K562 (cell line): ENCODE results near the gene GANAB. TPM values are rescaled to one million over a fixed set of nuclear protein-coding genes. Genes with fewer than 3 reads are reported as not detected.

ENCODE experiments used
- ATAC-seq: fragments of 200-7000 bp; cut with Tn5 transposase; 3 replicates; pipeline ENCODE4 v1.9.1; 2020; ENCODE audit warnings: moderate library complexity
- BruUV-seq: library from RNA; stranded (reverse); fragments of 400-500 nt; replicated peaks from 2 replicates; lab custom pipeline; 2021; lab: Mats Ljungman, UMichigan
- CTCF ChIA-PET: fragments of 300-600 bp; formaldehyde crosslinking; extraction: SDS; loops from one replicate; lab custom pipeline; 2021; ENCODE audit warnings: low intra/inter-chr PET ratio; lab: Yijun Ruan, JAX
- POLR2A ChIA-PET: fragments of 300-600, 350-650 bp; sonication (Branson Sonifier 250); formaldehyde crosslinking; extraction: SDS; loops from one replicate; lab custom pipeline; 2021; ENCODE audit warnings: antibody characterized with exemption, inconsistent platforms; lab: Yijun Ruan, JAX
- DNase-seq, 4 experiments: peaks; one replicate each; pipeline versions ENCODE4 v3.0.0 to v3.0.0-alpha.2; 2011 to 2018; ENCODE audit warnings: low spot score in 3 of 4, mixed read lengths in 3 of 4; ENCODE audit errors: extremely low read depth in 1 of 4
- FAIRE-seq: peaks from 2 replicates; lab custom pipeline; 2011; peaks lifted over from hg19 to GRCh38; lab: Jason Lieb, UNC
- H2AFZ ChIP-seq: 2 replicates; pipeline ENCODE4 v1.6.0; 2011; ENCODE audit warnings: low read depth, low read length, control low read depth, inconsistent platforms
- H3K27ac ChIP-seq: fragments of 200-600 bp; 3 replicates; pipeline ENCODE4 v1.8.0; 2011; ENCODE audit warnings: low read depth, mild to moderate bottlenecking, control low read depth, inconsistent platforms, low read length, moderate library complexity, mixed read lengths; ENCODE audit errors: extremely low read depth
- H3K27me3 ChIP-seq, 2 experiments: fragments of 300-600 bp in 1 of 2; 2 replicates in 1 of 2; 3 replicates in 1 of 2; pipeline versions ENCODE4 v1.6.0 to v1.8.0; 2011; ENCODE audit warnings: inconsistent platforms in 2 of 2, low read length in 2 of 2, mild to moderate bottlenecking in 1 of 2, mixed read lengths in 1 of 2, moderate library complexity in 1 of 2; ENCODE audit not compliant: control insufficient read depth in 2 of 2, insufficient read depth in 2 of 2
- H3K36me3 ChIP-seq: fragments of 300-600 bp; 3 replicates; pipeline ENCODE4 v1.8.0; 2011; ENCODE audit warnings: mild to moderate bottlenecking, low read length, inconsistent platforms; ENCODE audit not compliant: control insufficient read depth, insufficient read depth
- H3K4me1 ChIP-seq, 2 experiments: fragments of 200-600 bp in 1 of 2; replicated peaks in 1 of 2; 2 replicates in 1 of 2; 3 replicates in 1 of 2; pipeline versions ENCODE4 v1.5.1 to v1.8.0; 2011; ENCODE audit warnings: inconsistent platforms in 2 of 2, low read length in 2 of 2, mild to moderate bottlenecking in 1 of 2, mixed read lengths in 1 of 2, moderate library complexity in 1 of 2; ENCODE audit not compliant: control insufficient read depth in 2 of 2, insufficient read depth in 2 of 2
- H3K4me2 ChIP-seq: 2 replicates; pipeline ENCODE4 v1.6.1; 2011; ENCODE audit warnings: low read length, control low read depth, inconsistent platforms, mixed read lengths; ENCODE audit not compliant: insufficient read depth
- H3K4me3 ChIP-seq: fragments of 200-600 bp; sonication (generic), shearing (Covaris generic); 2 replicates; pipeline ENCODE4 v1.5.1; 2016; ENCODE audit warnings: control low read depth, inconsistent platforms
- H3K79me2 ChIP-seq: fragments of 200-600 bp; 3 replicates; pipeline ENCODE4 v1.8.0; 2011; ENCODE audit warnings: low read length, inconsistent platforms; ENCODE audit not compliant: control insufficient read depth, insufficient read depth
- H3K9ac ChIP-seq, 2 experiments: 2 replicates each; pipeline versions ENCODE4 v1.6.0 to v1.6.1; 2011; ENCODE audit warnings: low read depth in 2 of 2, low read length in 2 of 2, control low read depth in 1 of 2, inconsistent platforms in 1 of 2, mild to moderate bottlenecking in 1 of 2, mixed read lengths in 1 of 2; ENCODE audit not compliant: insufficient read depth in 1 of 2
- H3K9me1 ChIP-seq: one replicate; pipeline ENCODE4 v1.6.0; 2011; ENCODE audit warnings: inconsistent platforms, mild to moderate bottlenecking, low read length, moderate library complexity; ENCODE audit not compliant: control insufficient read depth, insufficient read depth
- H3K9me3 ChIP-seq: replicated peaks from 2 replicates; pipeline ENCODE4 v1.5.1; 2011; ENCODE audit warnings: low read depth, low read length, inconsistent platforms; ENCODE audit not compliant: control insufficient read depth, insufficient read depth
- H4K20me1 ChIP-seq: replicated peaks from 2 replicates; pipeline ENCODE4 v1.6.1; 2011; ENCODE audit warnings: low read length, inconsistent platforms, mixed read lengths; ENCODE audit not compliant: control insufficient read depth, insufficient read depth
- DACH1 ChIP-seq: fragments of 450-650 bp; IDR thresholded peaks from 2 replicates; pipeline ENCODE4 v1.6.1; 2018; ENCODE audit not compliant: partially characterized antibody
- MEIS2 ChIP-seq: fragments of 450-650 bp; IDR thresholded peaks from 2 replicates; pipeline ENCODE4 v1.6.1; 2014; ENCODE audit warnings: mild to moderate bottlenecking; ENCODE audit not compliant: partially characterized antibody
- PBX2 ChIP-seq, 2 experiments: IDR thresholded peaks in 1 of 2; conservative IDR thresholded peaks in 1 of 2; 2 replicates each; pipeline ENCODE4 v1.6.1; 2016; ENCODE audit warnings: low read depth in 2 of 2, mild to moderate bottlenecking in 1 of 2, missing compliant biosample characterization in 1 of 2, missing genetic modification characterization in 1 of 2, moderate library complexity in 1 of 2
- RAD51 ChIP-seq: fragments of 450-650 bp; IDR thresholded peaks from 2 replicates; pipeline ENCODE4 v1.7.1; 2016; ENCODE audit warnings: low read depth, mild to moderate bottlenecking, borderline replicate concordance
- ZBTB7A ChIP-seq: IDR thresholded peaks from 2 replicates; pipeline ENCODE4 v1.6.1; 2011; ENCODE audit warnings: low read depth, mild to moderate bottlenecking, low read length, moderate library complexity, borderline replicate concordance; ENCODE audit not compliant: control insufficient read depth
- ZNF24 ChIP-seq: fragments of 450-650 bp; IDR thresholded peaks from 2 replicates; pipeline ENCODE4 v1.6.1; 2016
- ZNF586 ChIP-seq: fragments of 450-650 bp; formaldehyde crosslinking; conservative IDR thresholded peaks from 2 replicates; pipeline ENCODE4 v1.4.0; 2020; ENCODE audit warnings: mild to moderate bottlenecking, moderate library complexity
- WGBS: fragments of 100-300 bp; shearing (Covaris generic); methylation state at CpG from one replicate; pipeline ENCODE4 v1.1.6; 2016; ENCODE audit warnings: low coverage, mixed read lengths; ENCODE audit not compliant: insufficient coverage; ENCODE audit errors: missing lambda C conversion rate; 5-methylcytosine and 5-hydroxymethylcytosine counted together
- in situ Hi-C: fragments of 300-500 bp; cut with MboI; formaldehyde crosslinking; loops from 4 replicates; pipeline ENCODE4 v1.15.0; 2018; ENCODE audit warnings: inconsistent platforms, mixed read lengths
- intact Hi-C: fragments of 100-400 bp; cut with micrococcal nuclease; formaldehyde crosslinking; loops from 2 replicates; pipeline ENCODE4 v1.14.2; 2022
- polyA plus RNA-seq, 8 experiments: library from polyadenylated mRNA; depleted of rRNA in 4 of 8; stranded (reverse) in 5 of 8; unstranded in 3 of 8; fragments of >200 nt; fragmentation: Nextera tagmentation in 2 of 8; fragmentation: Illumina TruSeq in 1 of 8; extraction: Ambion mirVana in 2 of 8; extraction: Trizol in 1 of 8; gene quantifications; 2 replicates each; pipeline versions ENCODE4 v1.2.1 to v1.2.3, GENCODE V29; 2011 to 2014; ENCODE audit warnings: inconsistent platforms in 1 of 8, missing spikeins in 1 of 8
- total RNA-seq, 7 experiments: library from RNA; depleted of rRNA in 6 of 7; stranded (reverse); fragments of >200 nt in 6 of 7; fragmentation: Illumina TruSeq in 2 of 7; extraction: Trizol in 2 of 7; gene quantifications; 2 replicates each; pipeline versions ENCODE4 v1.2.1 to v1.2.3, GENCODE V29; 2011 to 2021; ENCODE audit warnings: low replicate concordance in 1 of 7
- TF ChIP-seq, protein P1 (sequence below): fragments of 250-450 bp; sonication (Bioruptor Pico); IDR thresholded peaks from 2 replicates; pipeline ENCODE4 v1.4.0; 2020
- TF ChIP-seq, protein P2 (sequence below): fragments of 450-650 bp; IDR thresholded peaks from 2 replicates; pipeline ENCODE4 v1.6.1; 2016

GANAB gene
- total and polyA plus RNA-seq, 9 of the 15 experiments (the other 6 are each of a cell fraction or from before 2014, with no cell fraction given): 6.5 to 284 (median 161) TPM

DNA sequence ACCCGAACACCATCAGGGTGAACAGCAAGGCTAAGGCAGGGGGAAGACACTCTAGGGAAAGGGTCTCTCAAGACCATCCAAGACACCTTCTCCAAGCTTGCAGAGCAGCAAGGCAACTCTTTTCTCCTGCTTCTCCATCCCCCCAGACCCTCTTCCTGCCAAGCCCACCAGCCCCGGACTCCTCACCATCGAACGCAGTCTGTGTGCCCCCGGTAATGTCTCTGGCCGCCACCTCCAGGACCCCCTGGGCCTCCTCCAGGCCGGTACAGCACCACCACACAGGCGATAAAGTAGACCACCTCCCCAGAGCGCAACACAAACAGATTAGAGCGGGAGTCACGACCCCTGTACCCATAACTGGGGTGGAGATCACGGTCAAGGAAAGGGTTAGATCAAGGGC lies 37.6 kb downstream of the GANAB start:
- in situ Hi-C loops (no loop called here), intact Hi-C loops (no loop called here)
- FAIRE-seq (no peak), DNase-seq (no peak), ATAC-seq (no peak)
- Histone ChIP-seq H3K4me3 (no peak overlapping the region), H3K27me3 (no peaks in the 10 kb centered on the region), H3K79me2 (peaks cover 25% of the 10 kb centered on the region), H4K20me1 (no peaks in the 10 kb centered on the region), H3K4me1 (peaks cover 15 to 56% of the 10 kb centered on the region in 2 experiments), H3K27ac (no peak overlapping the region), H3K9me1 (no peaks in the 10 kb centered on the region), H3K9ac (peak overlapping the region in 1 of 2 experiments; percentile 66; a peak in 1 of 4 replicates), H2AFZ (no peak overlapping the region), H3K9me3 (no peaks in the 10 kb centered on the region), H3K4me2 (no peak overlapping the region), H3K36me3 (peaks cover 66% of the 10 kb centered on the region; the same call in 2 of the 3 replicates)
- BruUV-seq: no TSS peak
- POLR2A ChIA-PET: interaction anchor here (0.5 to 2.0 kb wide), 4 partner anchors 13 to 116 kb away, joined by 3 to 6 read pairs (median 4); partner anchors contain the start of genes B3GAT3 and TUT1
- CTCF ChIA-PET: interaction anchor here (1.6 kb wide), 1 partner anchor 10 kb away, joined by 3 read pairs; no protein-coding TSS in a partner anchor
- WGBS: 91% methylated on average over 12 of the region's 12 CpGs
- TF ChIP-seq DACH1 (no peak), ZBTB7A (0 out of 2 replicates have a peak, but pooled peaks have one; percentile 16)

GRCh38 chr11:62607714-62608113 lies 38.7 kb downstream of the GANAB start:
- H3K9ac ChIP-seq: peak overlapping the region in 1 of 2 experiments; percentile 45; a peak in 1 of 4 replicates
- FAIRE-seq (peak; percentile 44), DNase-seq (peak in 1 of 4 experiments; percentile 44), ATAC-seq (no peak)
- BruUV-seq: no TSS peak
- no peaks in the 10 kb centered on the region for H3K9me1 ChIP-seq
- no peaks in the 10 kb centered on the region for H3K9me3 ChIP-seq
- no peak overlapping the region for H2AFZ ChIP-seq
- H3K79me2 ChIP-seq: peaks cover 27% of the 10 kb centered on the region
- WGBS: 46% methylated on average over 4 of the region's 4 CpGs
- ChIA-PET POLR2A (interaction anchor here (1.4 to 2.0 kb wide), 2 partner anchors 13 to 15 kb away, joined by 4 to 5 read pairs; no protein-coding TSS in a partner anchor), CTCF (interaction anchor here (1.6 kb wide), 1 partner anchor 9 kb away, joined by 3 read pairs; no protein-coding TSS in a partner anchor)
- peaks cover 77% of the 10 kb centered on the region; the same call in 2 of the 3 replicates for H3K36me3 ChIP-seq
- no peaks in the 10 kb centered on the region for H4K20me1 ChIP-seq
- no peak overlapping the region for H3K4me3 ChIP-seq
- no peak overlapping the region for H3K4me2 ChIP-seq
- H3K4me1 ChIP-seq: peaks cover 15 to 51% of the 10 kb centered on the region in 2 experiments
- no peak overlapping the region for H3K27ac ChIP-seq
- in situ Hi-C loops (no loop called here), intact Hi-C loops (no loop called here)
- no peaks in the 10 kb centered on the region for H3K27me3 ChIP-seq
- TF ChIP-seq ZNF586 (CRISPR knock-in tag) (no peak), RAD51 (no peak), MEIS2 (peak; percentile 50), PBX2 (CRISPR knock-in tag; IDR thresholded peaks at IDR 0.05; ENCODE audit: low read depth) (no peak), PBX2 (tag; conservative IDR thresholded peaks at IDR 0.05; ENCODE audit: low read depth) (0 out of 2 replicates have a peak, but pooled peaks have one; percentile 16), ZNF24 (no peak)
- TF ChIP-seq, protein P1, sequence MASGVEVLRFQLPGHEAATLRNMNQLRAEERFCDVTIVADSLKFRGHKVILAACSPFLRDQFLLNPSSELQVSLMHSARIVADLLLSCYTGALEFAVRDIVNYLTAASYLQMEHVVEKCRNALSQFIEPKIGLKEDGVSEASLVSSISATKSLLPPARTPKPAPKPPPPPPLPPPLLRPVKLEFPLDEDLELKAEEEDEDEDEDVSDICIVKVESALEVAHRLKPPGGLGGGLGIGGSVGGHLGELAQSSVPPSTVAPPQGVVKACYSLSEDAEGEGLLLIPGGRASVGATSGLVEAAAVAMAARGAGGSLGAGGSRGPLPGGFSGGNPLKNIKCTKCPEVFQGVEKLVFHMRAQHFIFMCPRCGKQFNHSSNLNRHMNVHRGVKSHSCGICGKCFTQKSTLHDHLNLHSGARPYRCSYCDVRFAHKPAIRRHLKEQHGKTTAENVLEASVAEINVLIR (CRISPR knock-in tag): no peak
- TF ChIP-seq, protein P2, sequence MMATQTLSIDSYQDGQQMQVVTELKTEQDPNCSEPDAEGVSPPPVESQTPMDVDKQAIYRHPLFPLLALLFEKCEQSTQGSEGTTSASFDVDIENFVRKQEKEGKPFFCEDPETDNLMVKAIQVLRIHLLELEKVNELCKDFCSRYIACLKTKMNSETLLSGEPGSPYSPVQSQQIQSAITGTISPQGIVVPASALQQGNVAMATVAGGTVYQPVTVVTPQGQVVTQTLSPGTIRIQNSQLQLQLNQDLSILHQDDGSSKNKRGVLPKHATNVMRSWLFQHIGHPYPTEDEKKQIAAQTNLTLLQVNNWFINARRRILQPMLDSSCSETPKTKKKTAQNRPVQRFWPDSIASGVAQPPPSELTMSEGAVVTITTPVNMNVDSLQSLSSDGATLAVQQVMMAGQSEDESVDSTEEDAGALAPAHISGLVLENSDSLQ: peak; percentile 54
